Keratinocyte (primary cell): ENCODE measurements around the gene ADAM15. TPM values are rescaled to one million over a fixed set of nuclear protein-coding genes. Genes with fewer than 3 reads are reported as not detected.

ENCODE experiments used
- DNase-seq: peaks from one replicate; pipeline ENCODE4 v3.0.0-alpha.2; 2011; ENCODE audit warnings: low read depth, missing footprints, low spot score
- FAIRE-seq: peaks from 2 replicates; lab custom pipeline; 2011; peaks lifted over from hg19 to GRCh38; lab: Jason Lieb, UNC
- H2AFZ ChIP-seq: 2 replicates; pipeline ENCODE4 v1.6.0; 2012; ENCODE audit warnings: low read length, control low read depth, inconsistent platforms; ENCODE audit not compliant: control insufficient read depth
- H3K27ac ChIP-seq: 2 replicates; pipeline ENCODE4 v1.5.1; 2011; ENCODE audit warnings: low read length; ENCODE audit not compliant: control insufficient read depth, insufficient read depth
- H3K27me3 ChIP-seq: 3 replicates; pipeline ENCODE4 v1.6.0; 2011; ENCODE audit warnings: low read length; ENCODE audit not compliant: control insufficient read depth, insufficient read depth; ENCODE audit errors: extremely low read depth
- H3K36me3 ChIP-seq, 2 experiments: 2 replicates in 1 of 2; 3 replicates in 1 of 2; pipeline ENCODE4 v1.5.1; 2011; ENCODE audit warnings: low read length in 2 of 2, mild to moderate bottlenecking in 1 of 2; ENCODE audit not compliant: control insufficient read depth in 2 of 2, insufficient read depth in 2 of 2; ENCODE audit errors: extremely low read depth in 1 of 2
- H3K4me1 ChIP-seq: 3 replicates; pipeline ENCODE4 v1.5.1; 2011; ENCODE audit warnings: low read length; ENCODE audit not compliant: control insufficient read depth, insufficient read depth; ENCODE audit errors: extremely low read depth
- H3K4me2 ChIP-seq: 3 replicates; pipeline ENCODE4 v1.6.0; 2011; ENCODE audit warnings: low read depth, low read length; ENCODE audit not compliant: control insufficient read depth, insufficient read depth; ENCODE audit errors: extremely low read depth
- H3K4me3 ChIP-seq, 3 experiments: fragments of 200-600 bp in 1 of 3; sonication (generic) in 1 of 3; 2 replicates in 2 of 3; 3 replicates in 1 of 3; pipeline ENCODE4 v1.5.1; 2011 to 2016; ENCODE audit warnings: low read length in 3 of 3, mild to moderate bottlenecking in 3 of 3, control low read depth in 2 of 3, inconsistent platforms in 1 of 3, low read depth in 1 of 3, mixed read lengths in 1 of 3, mixed run types in 1 of 3, moderate library complexity in 1 of 3; ENCODE audit not compliant: control insufficient read depth in 2 of 3, insufficient read depth in 2 of 3; ENCODE audit errors: extremely low read depth in 1 of 3
- H3K79me2 ChIP-seq: 2 replicates; pipeline ENCODE4 v1.6.0; 2012; ENCODE audit warnings: low read length; ENCODE audit not compliant: control insufficient read depth, insufficient read depth
- H3K9ac ChIP-seq: 3 replicates; pipeline ENCODE4 v1.6.0; 2011; ENCODE audit warnings: low read length; ENCODE audit not compliant: control insufficient read depth, insufficient read depth; ENCODE audit errors: extremely low read depth
- H3K9me1 ChIP-seq: 3 replicates; pipeline ENCODE4 v1.6.0; 2011; ENCODE audit warnings: low read length; ENCODE audit not compliant: control insufficient read depth, insufficient read depth; ENCODE audit errors: extremely low read depth
- H3K9me3 ChIP-seq: 2 replicates; pipeline ENCODE4 v1.5.1; 2012; ENCODE audit warnings: low read depth, low read length; ENCODE audit not compliant: control insufficient read depth
- H4K20me1 ChIP-seq: 3 replicates; pipeline ENCODE4 v1.6.0; 2011; ENCODE audit warnings: low read length; ENCODE audit not compliant: control insufficient read depth, insufficient read depth; ENCODE audit errors: extremely low read depth
- CTCF ChIP-seq, 3 experiments: IDR thresholded peaks in 1 of 3; conservative IDR thresholded peaks in 1 of 3; optimal IDR thresholded peaks in 1 of 3; 2 replicates in 2 of 3; 3 replicates in 1 of 3; pipeline versions ENCODE3 to v1.5.1; 2011; ENCODE audit warnings: low read length in 3 of 3, mild to moderate bottlenecking in 3 of 3, moderate library complexity in 2 of 3, control low read depth in 1 of 3, inconsistent platforms in 1 of 3; ENCODE audit not compliant: insufficient read depth in 2 of 3; ENCODE audit errors: extremely low read depth in 1 of 3
- EZH2 ChIP-seq: IDR thresholded peaks from one replicate; pipeline ENCODE4 v1.6.1; 2012; ENCODE audit warnings: inconsistent platforms, mild to moderate bottlenecking, low read length, moderate library complexity
- dilution Hi-C: fragments of 300-500 bp; cut with MboI; formaldehyde crosslinking; loops from one replicate; pipeline ENCODE4 v1.7.0; 2020; ENCODE audit warnings: low sequenced_read_pairs; ENCODE audit not compliant: extremely low pct_ligation_motif_present
- polyA plus RNA-seq, 5 experiments: library from polyadenylated mRNA; depleted of rRNA in 3 of 5; stranded (reverse) in 3 of 5; stranded (forward) in 1 of 5; unstranded in 1 of 5; fragments of >200 nt; gene quantifications; 1 replicate in 1 of 5; 2 replicates in 3 of 5; 3 replicates in 1 of 5; pipeline versions ENCODE4 v1.2.1 to v1.2.3, GENCODE V29; 2011 to 2012; ENCODE audit warnings: missing spikeins in 2 of 5, low read depth in 1 of 5, low replicate concordance in 1 of 5

The ADAM15 gene
- polyA plus RNA-seq, 1 donor (not counting 4 experiments of a cell fraction or from before 2014, with no cell fraction given): 131 TPM

GRCh38 chr1:155085504-155086127, 34.5 kb downstream of the ADAM15 start:
- H3K4me1 ChIP-seq: peaks cover 42% of the 10 kb centered on the region
- peak overlapping the region; percentile 50 for H2AFZ ChIP-seq
- peak overlapping the region; percentile 81 for H3K27ac ChIP-seq
- H3K79me2 ChIP-seq: no peaks in the 10 kb centered on the region
- no peaks in the 10 kb centered on the region for H3K9me1 ChIP-seq
- H3K36me3 ChIP-seq: no peaks in the 10 kb centered on the region
- dilution Hi-C loops: no loop called here
- no peaks in the 10 kb centered on the region for H3K9me3 ChIP-seq
- H3K27me3 ChIP-seq: peaks cover 21% of the 10 kb centered on the region
- TF ChIP-seq CTCF (optimal IDR thresholded peaks at IDR 0.05 in 1 of 3, IDR thresholded peaks at IDR 0.05 in 1 of 3, conservative IDR thresholded peaks at IDR 0.05 in 1 of 3; ENCODE audit: extremely low read depth in 1 of 3, insufficient read depth in 2 of 3, low read length in 3 of 3) (no peak), EZH2 (no peak)
- peak; percentile 61 for FAIRE-seq
- no peaks in the 10 kb centered on the region for H4K20me1 ChIP-seq
- H3K4me2 ChIP-seq: peak overlapping the region; percentile 81
- DNase-seq: no peak
- H3K9ac ChIP-seq: peak overlapping the region; percentile 73
- peak overlapping the region; percentile 50 to 71 (median 71) for H3K4me3 ChIP-seq

GRCh38 chr1:155086128-155086741, 35.1 kb downstream of the ADAM15 start:
- Histone ChIP-seq H2AFZ (no peak overlapping the region), H3K4me3 (peak overlapping the region in 2 of 3 experiments; percentile 50 to 71), H3K27ac (no peak overlapping the region), H3K27me3 (peaks cover 15% of the 10 kb centered on the region), H3K9me1 (no peaks in the 10 kb centered on the region), H3K4me2 (peak overlapping the region; percentile 81), H3K9ac (peak overlapping the region; percentile 73), H3K4me1 (peaks cover 37% of the 10 kb centered on the region), H3K36me3 (no peaks in the 10 kb centered on the region), H3K9me3 (no peaks in the 10 kb centered on the region), H4K20me1 (no peaks in the 10 kb centered on the region), H3K79me2 (no peaks in the 10 kb centered on the region)
- TF ChIP-seq EZH2 (no peak), CTCF (optimal IDR thresholded peaks at IDR 0.05 in 1 of 3, IDR thresholded peaks at IDR 0.05 in 1 of 3, conservative IDR thresholded peaks at IDR 0.05 in 1 of 3; ENCODE audit: extremely low read depth in 1 of 3, insufficient read depth in 2 of 3, low read length in 3 of 3) (peak; percentile 80 to 99 (median 97))
- DNase-seq (no peak), FAIRE-seq (peak; percentile 26)
- dilution Hi-C loops: no loop called here
